ENCODE results near the gene POLR3G. TPM values are rescaled to one million over a fixed set of nuclear protein-coding genes. Genes with fewer than 3 reads are reported as not detected.

Gene POLR3G, protein sequence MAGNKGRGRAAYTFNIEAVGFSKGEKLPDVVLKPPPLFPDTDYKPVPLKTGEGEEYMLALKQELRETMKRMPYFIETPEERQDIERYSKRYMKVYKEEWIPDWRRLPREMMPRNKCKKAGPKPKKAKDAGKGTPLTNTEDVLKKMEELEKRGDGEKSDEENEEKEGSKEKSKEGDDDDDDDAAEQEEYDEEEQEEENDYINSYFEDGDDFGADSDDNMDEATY
- polyA plus RNA-seq (2013, experiment 1 of 2; ENCODE audit: insufficient read length): 4.3 TPM
- 5.1 TPM for polyA plus RNA-seq (2013, experiment 2 of 2; ENCODE audit: insufficient read length)

DNA sequence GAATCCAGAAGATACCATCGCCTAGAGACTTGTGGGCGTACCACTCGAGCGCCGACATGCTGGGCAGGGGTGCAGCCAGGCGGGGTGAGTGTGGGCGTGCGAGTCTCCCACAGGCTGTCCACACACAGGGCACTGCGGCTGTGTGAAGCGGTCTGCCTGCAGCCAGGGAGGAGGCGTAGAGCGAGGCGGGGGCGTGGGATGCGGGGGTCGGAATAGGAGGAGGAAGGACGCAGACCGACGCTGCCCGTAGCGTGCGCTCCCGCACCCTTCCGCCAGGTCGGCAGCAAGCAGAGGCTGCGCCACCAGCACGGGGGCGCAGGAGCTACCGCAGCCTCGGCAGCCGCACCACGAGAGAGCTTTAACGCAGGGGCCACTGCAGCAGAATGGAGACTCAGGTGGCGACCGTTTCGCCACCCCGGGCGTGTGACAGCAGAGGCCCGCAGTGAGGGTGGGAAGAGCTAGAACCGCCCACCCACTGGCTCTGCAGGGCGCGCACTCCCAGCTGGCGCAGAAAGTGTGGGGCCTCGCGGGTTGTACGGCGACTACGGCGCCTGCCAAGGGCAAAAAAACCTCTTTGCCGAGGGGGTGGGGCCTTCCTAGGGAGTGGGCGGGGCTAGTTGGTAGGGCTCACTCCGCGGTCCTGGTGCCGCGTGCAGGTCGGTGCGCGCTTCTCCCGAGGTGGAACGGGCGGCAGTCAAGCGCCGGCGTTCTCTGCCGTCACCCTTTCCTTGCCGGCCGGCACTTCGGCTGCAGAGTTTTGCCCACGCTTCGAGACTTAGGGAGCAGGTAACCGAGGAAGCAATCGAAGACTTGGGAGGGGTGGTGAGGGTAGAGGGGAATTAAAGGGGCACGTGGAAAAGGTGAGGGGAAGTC, at the start of gene POLR3G, which contains the start of gene MBLAC2:
POLR3G (plus strand) TSS at position 630 of the 873 bp plus-strand sequence. CDS start 10,704 bp downstream, outside the sequence.
MBLAC2 (minus strand) TSS at position 537 of the 873 bp plus-strand sequence; CDS start at position 58, 479 bp downstream.
- peak; percentile 91 for DNase-seq

DNA sequence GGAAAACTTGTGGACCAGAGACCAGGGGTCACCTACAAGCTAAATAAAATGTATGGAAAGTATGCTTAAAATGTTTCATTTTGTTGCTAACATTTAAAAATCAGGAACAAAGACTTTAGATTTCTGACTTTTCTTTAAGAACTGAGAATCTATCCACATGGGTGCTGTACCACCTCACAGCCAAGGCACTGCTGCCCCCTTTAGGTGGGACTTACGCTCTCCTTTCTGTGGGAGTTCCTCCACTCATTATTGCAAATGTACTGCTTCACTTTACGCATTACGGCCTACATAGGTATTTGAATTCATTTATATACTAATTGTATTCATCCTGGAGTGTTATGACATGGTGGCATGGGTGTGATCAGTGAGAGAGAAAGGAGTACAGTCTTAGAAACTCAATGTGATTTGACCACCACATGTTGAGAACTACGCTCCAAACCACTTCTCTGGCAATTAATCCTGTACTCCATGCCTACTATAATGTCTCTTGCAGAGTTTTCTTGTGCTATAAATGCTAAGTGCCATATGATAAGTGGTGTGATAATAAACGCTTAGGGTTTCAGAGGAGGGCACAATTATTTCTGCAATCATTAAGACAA, 40.4 kb upstream of the POLR3G start:
- peak; percentile 43 for DNase-seq

DNA sequence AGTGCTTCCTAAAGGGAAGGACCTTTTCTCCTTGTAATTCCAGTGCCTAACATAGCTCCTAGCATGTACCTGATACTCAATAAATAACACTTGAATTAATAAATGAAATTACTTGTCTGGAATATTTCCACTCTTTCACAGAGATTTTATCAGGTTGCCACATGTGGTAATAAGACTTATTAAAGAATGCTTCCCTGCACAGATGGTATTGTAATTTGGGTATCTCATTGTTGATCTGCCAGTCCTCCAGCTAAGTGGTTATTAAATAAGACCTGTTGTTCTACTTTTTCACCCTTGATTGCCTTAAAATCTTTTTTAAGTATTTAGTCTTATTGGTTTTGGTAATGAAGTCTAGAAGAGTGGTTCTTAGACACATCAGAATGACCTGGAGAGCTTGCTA, 37.0 kb upstream of the POLR3G start:
- no peak for DNase-seq

DNA sequence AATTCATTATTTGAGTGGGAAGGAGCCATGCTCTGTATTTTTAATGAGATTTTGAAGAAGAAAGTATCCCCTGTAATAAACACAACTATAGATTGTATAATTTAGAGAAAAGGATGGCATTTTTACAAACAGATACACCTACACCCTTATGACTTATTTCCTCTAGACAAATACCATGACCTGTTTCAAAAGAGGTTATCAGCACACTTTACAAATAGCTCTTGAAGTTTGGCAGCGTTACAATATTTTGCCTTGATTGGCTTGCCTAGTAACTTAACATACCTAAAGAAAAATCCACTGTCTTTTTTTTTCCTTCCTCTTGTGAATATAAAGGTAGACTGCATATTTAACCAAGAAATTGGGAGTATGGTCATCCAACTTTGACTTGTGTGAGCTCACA, 36.6 kb upstream of the POLR3G start:
- DNase-seq: no peak

DNA sequence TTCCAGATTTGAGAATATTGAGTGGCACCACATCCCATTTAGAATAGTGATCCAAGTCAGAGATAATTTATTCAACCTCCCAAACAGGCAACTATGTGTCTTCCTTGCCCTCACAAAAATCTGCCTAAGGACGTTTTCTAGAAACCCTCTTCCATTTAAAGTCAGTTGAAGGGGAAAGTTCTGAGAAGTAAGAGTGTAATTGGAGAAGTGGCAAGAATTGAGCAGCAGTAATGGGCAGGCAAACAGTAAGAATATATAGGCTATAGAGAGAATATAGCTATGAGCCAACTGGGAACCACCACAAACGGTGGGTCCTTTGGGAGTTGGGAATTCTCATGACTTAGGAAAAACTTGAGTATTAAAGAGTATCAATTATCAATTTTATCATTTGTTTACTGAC, 34.0 kb upstream of the POLR3G start:
- DNase-seq: no peak

DNA sequence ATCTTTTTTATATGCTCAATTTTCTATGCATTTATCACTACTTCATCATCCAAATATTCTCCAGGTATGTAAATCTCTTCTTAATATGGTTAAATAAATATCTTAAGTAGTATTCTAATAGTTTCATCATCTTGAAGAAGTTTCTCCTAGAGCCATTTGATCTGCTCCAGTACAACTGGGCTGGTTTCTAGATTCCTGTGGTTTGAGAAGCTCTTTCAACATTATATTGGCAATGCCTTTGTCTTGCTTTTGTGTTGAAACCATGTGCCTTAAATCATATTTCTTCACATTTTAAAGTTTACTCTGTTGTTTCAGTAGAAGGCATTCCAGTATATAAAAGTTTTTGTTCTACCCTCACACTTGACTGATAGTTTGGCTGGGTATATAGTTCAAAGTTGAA, 27.7 kb upstream of the POLR3G start:
- DNase-seq: peak; percentile 53

DNA sequence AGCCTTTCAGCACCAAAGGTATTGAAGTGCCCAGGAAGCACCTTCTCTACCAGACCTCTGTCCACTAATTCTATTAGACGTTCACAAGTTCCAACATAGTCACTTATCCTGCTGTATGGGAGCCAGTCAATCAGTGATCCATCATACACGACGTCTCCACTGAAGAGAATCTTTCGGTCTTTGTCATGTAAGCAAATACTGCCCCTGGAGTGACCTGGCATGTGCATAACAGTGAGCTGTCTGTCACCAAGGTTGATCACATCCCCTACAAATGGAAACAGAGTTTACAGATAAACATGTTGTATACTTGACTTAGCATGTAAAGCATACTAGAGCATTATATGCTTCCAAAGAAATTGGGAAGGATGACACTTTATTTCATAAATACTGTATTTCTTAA, 13.4 kb upstream of the POLR3G start:
- DNase-seq: no peak

DNA sequence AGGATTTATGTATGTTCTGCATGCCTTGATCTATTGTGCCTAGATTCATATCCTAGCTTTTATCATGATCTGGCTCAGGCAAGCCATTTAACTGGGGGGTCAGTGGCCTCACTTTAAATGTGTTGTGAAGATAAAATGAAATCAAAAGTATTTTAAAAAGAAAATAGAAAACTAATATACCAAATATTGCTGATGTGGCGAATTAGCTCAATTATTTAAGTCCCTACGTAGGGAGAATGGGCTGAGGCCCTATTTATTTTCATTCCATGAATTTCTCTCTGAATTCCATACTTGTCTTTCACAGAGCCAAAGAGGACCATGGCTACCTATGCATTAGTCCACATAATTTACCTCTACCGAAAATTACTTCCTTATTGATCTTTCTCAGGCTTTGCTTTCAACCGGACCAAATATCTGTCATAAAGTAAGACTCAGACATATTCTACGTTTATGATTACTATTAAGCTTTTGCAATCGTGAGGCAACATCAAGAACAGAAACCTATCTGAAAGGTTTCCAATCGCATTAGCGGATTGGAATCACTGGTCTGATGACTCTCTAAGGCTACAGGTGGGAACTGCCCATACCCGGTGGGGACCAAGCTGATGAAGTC, 1.8 kb upstream of the POLR3G start:
- DNase-seq: no peak

DNA sequence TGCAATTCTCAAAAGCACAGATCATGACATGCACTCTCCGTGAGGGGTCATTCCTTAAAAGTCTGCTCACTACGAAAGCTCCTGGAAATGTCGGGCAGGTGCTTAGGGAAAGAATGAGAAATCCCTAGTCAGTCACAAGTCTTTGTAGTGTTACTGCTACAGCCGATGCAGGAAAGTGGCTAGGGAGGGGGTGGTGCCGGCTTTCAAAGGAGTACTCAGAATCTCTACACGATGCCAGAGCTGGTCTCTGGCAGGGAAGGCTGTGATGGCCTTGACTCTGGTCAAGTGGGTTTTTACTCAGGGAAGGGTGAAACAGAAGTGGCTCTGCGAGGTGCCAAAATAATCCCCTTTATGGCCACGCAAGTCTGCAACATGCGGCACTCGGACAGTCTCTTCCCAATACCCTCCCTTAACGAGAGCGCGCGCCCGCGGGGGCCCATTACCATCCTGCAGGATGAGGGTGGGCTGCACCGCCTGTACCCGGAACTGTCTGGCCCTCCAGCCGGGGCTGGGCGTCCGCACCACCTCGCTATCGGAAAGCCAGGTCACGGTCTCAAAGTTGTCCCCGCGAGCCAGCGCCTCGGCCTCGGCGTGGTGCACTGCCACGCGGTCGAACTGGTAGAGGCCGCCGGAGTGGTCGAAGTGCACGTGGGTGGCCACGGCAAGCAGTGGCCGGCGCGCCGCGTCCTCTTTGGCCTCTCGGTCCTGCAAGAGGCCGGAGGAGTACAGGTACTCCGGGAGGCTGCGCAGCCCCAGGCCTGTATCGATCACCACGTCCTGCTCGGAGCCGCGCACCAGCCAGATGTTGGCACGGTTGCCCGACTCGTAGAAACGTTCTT, 1.0 kb upstream of the POLR3G start:
- DNase-seq: no peak

DNA sequence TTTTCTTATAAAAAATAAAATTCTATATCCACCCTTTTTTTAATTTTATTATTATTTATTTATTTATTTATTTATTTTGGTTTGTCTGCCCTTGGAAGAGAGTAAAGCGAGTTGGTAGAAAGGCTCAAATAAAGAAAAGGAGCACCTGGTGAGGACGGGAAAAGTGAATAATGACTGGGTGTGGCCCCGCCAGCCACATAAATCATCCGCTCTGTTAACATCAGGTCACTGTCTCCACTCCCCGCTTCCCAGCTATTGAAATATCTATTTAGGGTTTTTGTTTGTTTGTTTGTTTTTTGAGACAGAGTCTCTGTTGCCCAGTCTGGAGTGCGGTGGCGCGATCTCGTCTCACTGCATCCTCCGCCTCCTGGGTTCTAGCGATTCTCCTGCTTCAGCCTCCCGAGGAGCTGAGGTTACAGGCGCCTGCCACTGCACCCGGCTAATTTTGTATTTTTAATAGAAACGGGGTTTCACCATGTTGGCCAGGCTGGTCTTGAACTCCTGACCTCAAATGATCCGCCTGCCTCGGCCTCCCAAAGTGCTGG, 844 bp downstream of the POLR3G start:
- no peak for DNase-seq

DNA sequence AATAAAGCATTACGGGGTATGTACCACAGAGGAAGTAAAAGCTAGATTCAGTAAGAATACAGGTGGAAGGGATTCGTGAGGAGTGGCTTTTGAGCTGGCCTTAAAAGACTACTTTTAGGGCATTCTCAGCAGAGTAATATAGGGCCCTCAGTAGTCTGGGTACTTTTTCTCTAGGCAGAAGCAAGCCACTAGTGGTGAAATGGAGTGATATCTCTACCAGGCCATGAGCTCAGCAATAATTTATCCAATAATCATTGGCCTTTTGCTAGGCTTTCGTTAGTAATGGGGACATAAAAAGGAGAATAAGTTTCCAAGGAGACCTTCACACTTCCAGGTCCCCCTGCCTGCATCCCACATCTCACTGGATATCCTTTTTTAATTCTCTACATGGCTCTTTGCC, 1.7 kb downstream of the POLR3G start:
- no peak for DNase-seq

DNA sequence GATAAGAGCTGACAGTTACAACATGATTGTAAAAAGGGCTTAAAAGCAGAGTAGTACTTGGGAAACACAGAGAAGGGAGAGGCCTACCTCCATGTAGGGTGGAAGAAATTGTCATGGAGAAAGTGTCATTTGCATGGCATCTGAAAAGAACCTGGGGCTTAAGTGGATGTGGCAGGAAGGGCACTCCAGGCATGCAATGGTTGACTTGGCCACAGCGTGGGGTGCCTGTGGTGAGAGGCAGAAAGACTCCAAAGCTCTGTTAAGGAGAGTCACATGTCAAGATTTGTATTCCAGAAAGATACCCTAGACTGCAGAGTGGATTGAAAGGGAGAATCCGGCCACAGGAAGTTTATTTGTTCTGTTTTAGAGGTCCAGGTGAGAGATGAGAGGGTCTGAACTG, 2.4 kb downstream of the POLR3G start:
- no peak for DNase-seq

DNA sequence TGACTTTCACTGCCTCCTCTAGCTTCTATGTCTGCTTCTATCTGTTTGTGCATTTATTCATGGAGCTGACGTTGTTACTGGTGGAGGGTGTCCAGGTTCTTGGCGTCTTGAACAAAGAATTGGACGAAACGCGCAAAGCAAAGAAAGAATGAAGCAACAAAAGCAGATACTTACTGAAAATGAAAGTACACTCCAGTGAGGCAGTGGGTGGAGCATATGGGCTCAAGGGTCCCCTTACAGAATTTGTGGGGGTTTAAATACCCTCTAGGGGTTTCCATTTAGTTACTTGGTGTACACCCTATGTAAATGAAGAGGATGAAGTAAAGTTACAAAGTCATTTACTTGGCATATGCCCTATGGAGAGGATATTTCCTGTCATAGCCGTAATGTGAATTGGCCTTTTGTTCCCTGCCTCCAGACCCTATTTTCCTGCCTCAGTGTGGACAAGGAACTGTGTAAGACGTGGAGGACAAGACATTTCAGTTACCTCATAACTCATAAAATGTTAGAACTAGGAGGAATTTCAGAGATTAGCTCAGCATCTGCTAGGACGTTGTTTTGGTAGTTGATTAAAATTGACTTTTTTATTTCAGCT, 3.1 kb downstream of the POLR3G start:
- DNase-seq: no peak

DNA sequence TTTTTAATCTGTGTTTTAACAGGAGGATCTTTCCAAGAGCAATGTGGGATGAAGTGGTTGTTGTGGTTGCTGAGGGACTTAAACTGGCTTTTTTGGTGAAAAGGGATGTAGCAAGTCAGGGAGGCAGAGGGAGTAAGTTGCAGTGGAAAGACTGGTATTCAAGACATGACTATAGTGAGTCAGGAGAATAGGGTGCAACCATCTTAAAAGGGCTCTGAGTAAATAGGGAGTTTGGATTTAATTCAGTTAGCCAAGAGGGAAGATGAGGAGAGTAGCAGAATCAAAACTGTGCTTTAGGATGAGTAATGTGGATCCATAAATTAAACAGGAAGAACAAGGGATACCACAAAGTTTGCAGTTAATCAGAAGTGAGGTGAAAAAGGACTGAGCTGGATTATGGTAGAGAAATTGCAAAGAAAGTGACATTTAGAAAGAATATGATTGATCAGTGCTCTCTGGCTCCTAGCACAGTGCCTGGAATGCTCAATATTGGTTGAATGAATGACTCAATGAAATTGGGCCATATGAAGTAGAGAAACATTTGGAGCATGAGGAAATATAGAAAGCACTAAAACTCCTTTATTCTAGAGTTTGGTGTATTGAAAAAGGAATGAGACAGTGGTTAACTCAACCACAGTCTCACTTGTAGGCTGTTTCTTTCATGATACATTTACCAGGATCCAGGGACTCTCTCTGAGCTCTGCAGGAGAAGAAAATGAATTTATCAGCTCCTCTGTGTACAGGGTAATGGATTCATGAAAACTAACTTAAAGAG, 5.1 kb downstream of the POLR3G start:
- no peak for DNase-seq

DNA sequence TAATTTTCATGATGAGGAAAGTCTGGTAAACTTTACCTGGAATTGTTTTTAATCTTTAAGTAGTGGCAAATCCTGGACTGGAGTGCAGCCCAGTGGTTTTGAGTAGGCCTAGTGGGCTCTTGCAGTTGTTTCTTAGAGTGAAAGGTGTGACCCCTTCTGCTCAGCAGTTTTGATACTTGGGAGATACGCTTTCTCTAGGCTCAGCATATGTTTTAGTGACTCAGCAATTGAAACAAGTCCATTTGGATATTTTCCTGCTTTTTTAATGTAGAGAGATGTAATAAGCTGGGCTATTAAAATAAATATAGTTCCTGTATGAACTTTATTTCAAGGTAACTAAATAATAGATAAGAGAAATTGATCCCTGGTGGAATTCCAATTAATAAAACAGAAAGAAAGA, 6.0 kb downstream of the POLR3G start:
- no peak for DNase-seq

DNA sequence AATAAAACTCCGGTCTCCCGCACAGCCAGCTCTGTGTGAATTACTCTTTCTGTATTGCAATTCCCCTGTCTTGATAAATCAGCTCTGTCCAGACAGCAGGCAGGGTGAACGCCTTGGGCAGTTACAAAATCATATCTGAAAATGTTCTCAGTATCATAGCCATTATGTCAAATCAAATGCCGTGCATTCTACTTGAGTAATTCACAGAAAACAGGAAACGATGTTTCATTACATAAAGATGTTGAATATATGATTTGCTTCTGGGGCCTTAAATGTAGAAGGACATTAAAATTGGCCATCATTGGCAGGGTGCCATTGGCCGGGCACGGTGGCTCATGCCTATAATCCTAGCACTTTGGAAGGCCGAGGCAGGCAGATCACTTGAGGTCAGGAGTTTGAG, 8.5 kb downstream of the POLR3G start:
- DNase-seq: no peak

DNA sequence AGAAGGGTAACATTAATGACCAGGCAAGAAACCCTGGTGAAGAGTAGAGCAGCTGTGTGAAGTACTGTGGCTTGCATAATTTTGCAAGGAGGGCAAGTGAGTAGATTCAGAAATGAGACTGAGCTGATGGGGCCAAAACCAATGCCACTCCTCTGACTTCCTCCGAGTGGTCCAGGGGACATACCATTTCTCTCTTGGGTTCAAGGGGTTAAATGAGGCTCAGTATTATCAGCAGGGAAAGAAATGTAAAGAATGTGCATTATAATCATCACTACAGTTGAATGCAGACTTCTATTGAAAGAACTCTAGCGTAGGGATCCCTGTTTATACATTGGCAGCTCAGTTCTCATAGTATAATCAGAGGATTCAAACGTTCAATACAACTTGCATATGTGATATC, 9.9 kb downstream of the POLR3G start:
- DNase-seq: peak; percentile 24

DNA sequence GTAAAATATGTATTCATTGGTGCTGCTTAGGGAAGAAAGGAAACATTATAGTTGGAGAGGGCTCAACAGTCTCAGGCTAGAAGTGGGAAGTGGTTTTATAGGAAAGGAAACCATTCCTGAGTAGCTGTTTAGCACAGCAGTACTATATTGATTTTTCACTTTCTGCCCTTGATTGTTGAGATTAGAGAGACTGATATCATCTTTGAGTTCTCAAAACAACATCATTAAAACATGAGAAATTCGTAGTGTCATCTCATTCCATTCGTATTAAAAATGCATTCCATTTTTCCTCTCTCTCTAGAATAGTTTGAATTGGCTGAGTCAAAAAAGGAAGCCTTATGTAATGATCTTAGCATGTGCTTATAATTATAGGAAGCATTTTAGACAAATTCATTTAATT, 14.1 kb downstream of the POLR3G start:
- DNase-seq: peak; percentile 76

DNA sequence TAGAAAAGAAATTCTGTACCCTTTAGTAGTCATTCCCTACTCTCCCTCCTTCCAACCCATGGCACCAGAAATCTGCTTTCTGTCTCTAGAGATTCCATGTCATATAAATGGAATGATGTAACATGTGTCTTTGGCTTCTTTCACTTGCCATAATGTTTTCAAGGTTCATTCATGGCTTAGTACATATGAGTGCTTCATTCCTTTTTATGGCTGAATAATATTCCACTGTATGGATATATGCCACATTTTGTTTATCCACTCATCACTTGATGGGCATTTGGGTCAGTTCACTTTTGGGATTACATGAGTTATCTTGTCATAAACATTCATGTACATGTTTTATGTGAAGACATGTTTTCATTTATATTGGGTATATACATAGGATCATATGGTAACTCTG, 19.4 kb downstream of the POLR3G start:
- DNase-seq: no peak

DNA sequence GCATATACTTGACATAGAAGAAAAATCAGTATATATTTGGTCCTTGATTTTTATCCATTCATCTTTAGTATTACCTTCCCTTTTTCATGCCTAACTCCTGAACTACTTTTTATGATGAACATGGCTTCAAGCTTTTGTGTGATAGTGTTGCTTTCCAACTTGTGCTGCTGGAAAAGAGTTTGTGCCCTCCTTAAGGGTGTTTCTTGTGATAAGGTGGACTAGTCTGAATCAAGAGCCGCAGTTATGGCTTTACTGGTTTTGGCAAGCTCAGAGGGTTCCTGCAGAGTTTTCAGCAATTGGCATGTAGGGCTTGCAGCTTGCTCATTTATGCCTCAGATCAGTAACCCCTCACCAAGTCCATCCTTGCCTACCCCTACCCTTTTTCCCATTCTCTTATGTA, 20.5 kb downstream of the POLR3G start:
- DNase-seq: no peak

DNA sequence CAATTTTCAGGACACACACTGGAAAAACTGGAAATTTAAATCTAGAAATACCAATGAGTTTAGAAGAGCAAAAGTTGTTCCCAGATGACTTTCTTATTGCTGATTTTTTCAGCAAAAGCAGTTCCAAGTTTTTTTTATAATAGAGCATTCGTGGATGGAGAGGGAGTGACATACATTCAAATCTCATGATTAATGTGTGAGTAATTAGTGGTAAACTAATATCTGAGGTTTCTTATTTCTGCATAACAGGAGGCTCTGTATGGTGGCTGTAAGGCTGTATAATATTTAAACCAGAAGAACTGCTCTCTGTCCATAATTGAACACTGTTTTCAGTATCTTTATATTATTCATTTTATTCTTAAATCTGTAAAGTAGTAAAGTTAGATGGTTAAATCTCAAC, 28.9 kb downstream of the POLR3G start:
- DNase-seq: no peak
